AG10803 (cell line): ENCODE results near the gene IL31RA.
"Not testable (repeated sequence)": the region's sequence is repeated elsewhere in the genome, so short reads cannot be mapped to it uniquely, and the experiment has no call there.

Experiments used
- DNase-seq: peaks from one replicate; pipeline ENCODE4 v3.0.0; 2010; ENCODE audit warnings: low read depth
- H3K4me3 ChIP-seq: 2 replicates; pipeline ENCODE4 v1.5.1; 2011; ENCODE audit warnings: mild to moderate bottlenecking, low read length, control low read depth
- CTCF ChIP-seq: conservative IDR thresholded peaks from 2 replicates; pipeline ENCODE4 v1.5.1; 2011; ENCODE audit warnings: mild to moderate bottlenecking, low read length, control low read depth, inconsistent platforms

IL31RA gene

GRCh38 chr5:55850839-55851674 lies at the start of gene IL31RA:
Gene IL31RA, plus strand, starts transcription at chr5:55851357. Its CDS starts 214 bp downstream, at chr5:55851571.
- H3K4me3 ChIP-seq, result peak within 1 kb of the TSS; percentile 20
- peak; percentile 75 for DNase-seq
- TF ChIP-seq CTCF, result no peak

GRCh38 chr5:55808814-55809213 lies 42.3 kb upstream of the IL31RA start:
- DNase-seq, H3K4me3 ChIP-seq: not testable (repeated sequence)

- not testable (repeated sequence) for DNase-seq, H3K4me3 ChIP-seq
Measured at GRCh38 chr5:55815939-55816338, 35.2 kb upstream of the IL31RA start.

GRCh38 chr5:55816342-55816741 lies 34.8 kb upstream of the IL31RA start:
- H3K4me3 ChIP-seq, result no peak overlapping the region
- TF ChIP-seq CTCF, result no peak
- DNase-seq, result peak; percentile 92

- DNase-seq, result no peak
- TF ChIP-seq CTCF, result no peak
- no peak overlapping the region for H3K4me3 ChIP-seq
Measured at GRCh38 chr5:55817030-55817429, 34.1 kb upstream of the IL31RA start.

- DNase-seq, result peak; percentile 6
- H3K4me3 ChIP-seq, result no peak overlapping the region
- TF ChIP-seq CTCF, result no peak
Measured at GRCh38 chr5:55820488-55820887, 30.7 kb upstream of the IL31RA start.

GRCh38 chr5:55821731-55822512 lies 29.2 kb upstream of the IL31RA start:
- no peak for DNase-seq
- peak overlapping the region; percentile 40 for H3K4me3 ChIP-seq
- TF ChIP-seq CTCF, result no peak
